ENCODE measurements around the gene TOE1. TPM values are rescaled to one million over a fixed set of nuclear protein-coding genes. Genes with fewer than 3 reads are reported as not detected.

The TOE1 gene
- total and polyA plus RNA-seq, 9 of the 15 experiments (the other 6 are each of a cell fraction or from before 2014, with no cell fraction given): 32.1 to 85.7 (median 38.0) TPM

- TF ChIP-seq KLF13 (tag; IDR thresholded peaks at IDR 0.05; ENCODE audit: borderline replicate concordance, low read depth) (no peak), PREB (CRISPR knock-in tag; IDR thresholded peaks at IDR 0.05) (peak; percentile 75; the same call in 1 of the 2 replicates), ZNF23 (CRISPR knock-in tag; IDR thresholded peaks at IDR 0.05) (no peak), NCOA4 (IDR thresholded peaks at IDR 0.05; ENCODE audit: partially characterized antibody) (no peak), PHTF2 (CRISPR knock-in tag; IDR thresholded peaks at IDR 0.05) (no peak), ELK1 (CRISPR knock-in tag; IDR thresholded peaks at IDR 0.05) (no peak), JUNB (CRISPR knock-in tag; conservative IDR thresholded peaks at IDR 0.05) (no peak), GATA2 (CRISPR knock-in tag; IDR thresholded peaks at IDR 0.05) (no peak), ZNF253 (CRISPR knock-in tag; conservative IDR thresholded peaks at IDR 0.05) (no peak), ZNF644 (tag; IDR thresholded peaks at IDR 0.05; ENCODE audit: low read depth) (no peak), STAT6 (CRISPR knock-in tag; IDR thresholded peaks at IDR 0.05) (peak; percentile 55; the same call in 1 of the 2 replicates), GABPB1 (CRISPR knock-in tag; IDR thresholded peaks at IDR 0.05) (0 out of 2 replicates have a peak, but pooled peaks have one; percentile 17), E2F5 (CRISPR knock-in tag; IDR thresholded peaks at IDR 0.05) (no peak), E2F4 (CRISPR knock-in tag; IDR thresholded peaks at IDR 0.05; ENCODE audit: low read depth) (no peak), ATF4 (CRISPR knock-in tag; IDR thresholded peaks at IDR 0.05) (no peak), BMI1 (IDR thresholded peaks at IDR 0.05; ENCODE audit: low read length) (no peak)
Observed at GRCh38 chr1:45299981-45300668, 39.8 kb upstream of the TOE1 start (continued).

All from K562 (cell line).